Transverse colon (tissue), 4 donors: Measurements from ENCODE around the gene LRCH3. TPM values are rescaled to one million over a fixed set of nuclear protein-coding genes. Genes with fewer than 3 reads are reported as not detected.

Experiments used
- DNase-seq: peaks from one replicate; pipeline ENCODE4 v3.0.0-alpha.2; 2019
- H3K27ac ChIP-seq, 4 donors: fragments of 200-600 bp; sonication (generic); 2 replicates each; pipeline ENCODE4 v1.5.1; 2016 to 2018; ENCODE audit warnings: inconsistent platforms in 4 of 4
- H3K27me3 ChIP-seq: fragments of 200-600 bp; sonication (generic); 2 replicates; pipeline ENCODE4 v1.5.1; 2017; ENCODE audit warnings: inconsistent platforms
- H3K36me3 ChIP-seq, 4 donors: fragments of 200-600 bp; sonication (generic); 2 replicates each; pipeline ENCODE4 v1.5.1; 2017 to 2019; ENCODE audit warnings: inconsistent platforms in 4 of 4
- H3K4me1 ChIP-seq, 4 donors: fragments of 200-600 bp; sonication (generic); 2 replicates each; pipeline ENCODE4 v1.5.1; 2017 to 2020; ENCODE audit warnings: inconsistent platforms in 4 of 4
- H3K4me3 ChIP-seq, 4 donors: fragments of 200-600 bp; sonication (generic); 1 replicate in 1 of 4; 2 replicates in 3 of 4; pipeline versions ENCODE4 v1.5.1 to v1.6.1; 2017 to 2019; ENCODE audit warnings: inconsistent platforms in 4 of 4
- H3K9me3 ChIP-seq, 2 donors: fragments of 200-600 bp; sonication (generic); 2 replicates each; pipeline ENCODE4 v1.5.1; 2017 to 2019; ENCODE audit warnings: inconsistent platforms in 2 of 2
- EP300 ChIP-seq: sonication (generic); formaldehyde crosslinking; IDR thresholded peaks from one replicate; pipeline ENCODE4 v1.6.1; 2017; ENCODE audit warnings: antibody characterized with exemption, low read depth
- POLR2A ChIP-seq: fragments of 450-650 bp; IDR thresholded peaks from one replicate; pipeline ENCODE4 v1.6.1; 2016; ENCODE audit warnings: antibody characterized with exemption, mild to moderate bottlenecking, moderate library complexity
- POLR2AphosphoS5 ChIP-seq, 3 donors: sonication (generic); formaldehyde crosslinking; IDR thresholded peaks; one replicate each; pipeline ENCODE4 v1.6.1; 2016; ENCODE audit warnings: antibody characterized with exemption in 3 of 3
- WGBS, 2 donors: methylation state at CpG; one replicate each; pipeline ENCODE4 v1.1.5; 2018; ENCODE audit warnings: low coverage in 1 of 2; 5-methylcytosine and 5-hydroxymethylcytosine counted together
- in situ Hi-C, 4 donors: fragments of 200-750 bp; cut with MboI; loops; one replicate each; pipeline versions ENCODE4 v1.15.0 to v1.15.1; 2017; ENCODE audit warnings: low sequenced_read_pairs in 3 of 4, low pct_ligation_motif_present in 1 of 4, low pct_unique_long_range_greater_than_20kb in 1 of 4
- intact Hi-C: fragments of 100-400 bp; cut with DNase I; formaldehyde crosslinking; loops from one replicate; pipeline ENCODE4 v1.15.1; 2023; ENCODE audit warnings: low total_unique reads
- small RNA-seq, 4 donors: library from RNA; depleted of rRNA; stranded (forward); fragments of <200 nt; gene quantifications; one replicate each; pipeline ENCODE3, GENCODE V24; 2016
- total RNA-seq, 4 donors: library from RNA; depleted of rRNA; stranded (reverse); fragments of >200 nt; gene quantifications; one replicate each; pipeline ENCODE4 v1.1.0, GENCODE V29; 2016
- TF ChIP-seq, protein P1 (sequence below), 5 experiments: fragments of 200-600 bp in 3 of 5; fragments of 450-650 bp in 2 of 5; sonication (generic) in 3 of 5; IDR thresholded peaks; 1 replicate in 2 of 5; 2 replicates in 3 of 5; pipeline ENCODE4 v1.5.1; 2016 to 2017; ENCODE audit warnings: antibody characterized with exemption in 5 of 5, inconsistent platforms in 3 of 5, mild to moderate bottlenecking in 2 of 5, moderate library complexity in 1 of 5

Gene LRCH3
- total RNA-seq, 4 donors from 2014 or later: 36.0 to 122 (median 51.2) TPM

GRCh38 chr3:197936819-197937384, 145.8 kb downstream of the LRCH3 start:
- intact Hi-C loops: no loop called here
- no peak overlapping the region for H3K27ac ChIP-seq
- no peaks in the 10 kb centered on the region for H3K9me3 ChIP-seq
- in situ Hi-C loops: no loop called here
- TF ChIP-seq EP300 (no peak), POLR2A (no peak), POLR2AphosphoS5 (IDR thresholded peaks at IDR 0.05) (no peak)
- TF ChIP-seq, protein P1, sequence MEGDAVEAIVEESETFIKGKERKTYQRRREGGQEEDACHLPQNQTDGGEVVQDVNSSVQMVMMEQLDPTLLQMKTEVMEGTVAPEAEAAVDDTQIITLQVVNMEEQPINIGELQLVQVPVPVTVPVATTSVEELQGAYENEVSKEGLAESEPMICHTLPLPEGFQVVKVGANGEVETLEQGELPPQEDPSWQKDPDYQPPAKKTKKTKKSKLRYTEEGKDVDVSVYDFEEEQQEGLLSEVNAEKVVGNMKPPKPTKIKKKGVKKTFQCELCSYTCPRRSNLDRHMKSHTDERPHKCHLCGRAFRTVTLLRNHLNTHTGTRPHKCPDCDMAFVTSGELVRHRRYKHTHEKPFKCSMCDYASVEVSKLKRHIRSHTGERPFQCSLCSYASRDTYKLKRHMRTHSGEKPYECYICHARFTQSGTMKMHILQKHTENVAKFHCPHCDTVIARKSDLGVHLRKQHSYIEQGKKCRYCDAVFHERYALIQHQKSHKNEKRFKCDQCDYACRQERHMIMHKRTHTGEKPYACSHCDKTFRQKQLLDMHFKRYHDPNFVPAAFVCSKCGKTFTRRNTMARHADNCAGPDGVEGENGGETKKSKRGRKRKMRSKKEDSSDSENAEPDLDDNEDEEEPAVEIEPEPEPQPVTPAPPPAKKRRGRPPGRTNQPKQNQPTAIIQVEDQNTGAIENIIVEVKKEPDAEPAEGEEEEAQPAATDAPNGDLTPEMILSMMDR (IDR thresholded peaks at IDR 0.05): no peak
- H3K4me3 ChIP-seq: no peak overlapping the region
- H3K36me3 ChIP-seq: peaks cover 0 to 4% (median 0%) of the 10 kb centered on the region in 4 donors
- H3K27me3 ChIP-seq: no peaks in the 10 kb centered on the region
- no peak for DNase-seq
- WGBS, 2 donors: 74 to 87% methylated on average over 15 of the region's 15 CpGs
- H3K4me1 ChIP-seq: no peaks in the 10 kb centered on the region

Small RNA genes within 50 kb of the gene (small RNA-seq; reads per million reads assigned to genes)
- gene RNU6-858P: 0 reads per million in 4 donors

Other genes starting within 250 kb of the LRCH3 start
- 100 to 1,000 TPM; 127 to 258 (median 197) TPM for gene BDH1, start 235.3 kb upstream of the LRCH3 start, total RNA-seq
- gene RUBCN, start 54.4 kb upstream of the LRCH3 start, total RNA-seq: 10 to 100 TPM; 32.2 to 64.7 (median 54.8) TPM
- 10 to 100 TPM; 18.3 to 94.6 (median 33.6) TPM for gene FYTTD1, start 41.4 kb upstream of the LRCH3 start, total RNA-seq
- 100 to 1,000 TPM; 287 to 381 (median 347) TPM for gene RPL35A, start 158.9 kb downstream of the LRCH3 start, total RNA-seq
- 10 to 100 TPM in 1 of 4 donors, 1 to 10 TPM in 2, under 1 TPM in 1; 1.00 to 11.2 (median 6.4) TPM for gene LMLN, start 169.0 kb downstream of the LRCH3 start, total RNA-seq